Small intestine (tissue), 7 donors: Measurements from ENCODE around the gene TGM2. TPM values are rescaled to one million over a fixed set of nuclear protein-coding genes. Genes with fewer than 3 reads are reported as not detected.

Experiments
- DNase-seq, 2 donors: peaks; one replicate each; pipeline versions ENCODE4 v3.0.0 to v3.0.0-alpha.2; 2013
- FAIRE-seq: peaks from 2 replicates; lab custom pipeline; 2012; peaks lifted over from hg19 to GRCh38; lab: Jason Lieb, UNC
- H3K27ac ChIP-seq, 3 donors: one replicate each; pipeline ENCODE4 v1.5.1; 2013; ENCODE audit warnings: low read length in 2 of 3, mild to moderate bottlenecking in 2 of 3, control low read depth in 1 of 3, inconsistent platforms in 1 of 3, low read depth in 1 of 3, moderate library complexity in 1 of 3
- H3K27me3 ChIP-seq, 3 donors: one replicate each; pipeline ENCODE4 v1.6.1; 2013; ENCODE audit warnings: low read length in 3 of 3, inconsistent platforms in 1 of 3; ENCODE audit not compliant: control insufficient read depth in 3 of 3, insufficient read depth in 3 of 3
- H3K36me3 ChIP-seq, 3 donors: one replicate each; pipeline ENCODE4 v1.6.1; 2013; ENCODE audit warnings: low read length in 3 of 3, inconsistent platforms in 1 of 3, low read depth in 1 of 3, mild to moderate bottlenecking in 1 of 3, moderate library complexity in 1 of 3; ENCODE audit not compliant: control insufficient read depth in 3 of 3, insufficient read depth in 2 of 3
- H3K4me1 ChIP-seq, 3 donors: one replicate each; pipeline ENCODE4 v1.6.1; 2013; ENCODE audit warnings: low read length in 2 of 3, inconsistent platforms in 1 of 3, low read depth in 1 of 3, mild to moderate bottlenecking in 1 of 3, moderate library complexity in 1 of 3; ENCODE audit not compliant: control insufficient read depth in 3 of 3, insufficient read depth in 2 of 3
- H3K4me3 ChIP-seq, 3 donors: one replicate each; pipeline ENCODE4 v1.5.1; 2013; ENCODE audit warnings: low read length in 3 of 3, control low read depth in 1 of 3, inconsistent platforms in 1 of 3, low read depth in 1 of 3, mild to moderate bottlenecking in 1 of 3, moderate library complexity in 1 of 3
- H3K9me3 ChIP-seq, 2 donors: one replicate each; pipeline ENCODE4 v1.6.1; 2013; ENCODE audit warnings: low read depth in 1 of 2, low read length in 1 of 2; ENCODE audit not compliant: control insufficient read depth in 2 of 2, insufficient read depth in 1 of 2
- WGBS, 3 donors: extraction: QIAGEN DNeasy Blood & Tissue Kit; methylation state at CpG; one replicate each; pipeline ENCODE4 v1.1.7; 2013; 5-methylcytosine and 5-hydroxymethylcytosine counted together
- polyA plus RNA-seq, 4 donors: library from polyadenylated mRNA; stranded (reverse) in 3 of 4; unstranded in 1 of 4; fragments of 200-250 nt in 3 of 4; fragments of 120-200 nt in 1 of 4; gene quantifications; one replicate each; pipeline versions ENCODE4 v1.2.1 to v1.2.3, GENCODE V29; 2013
- donor health status: healthy with polysubstance abuse.
- donor health status: control.
- donor health status: control.
- donor health status: Bipolar disorder and iron deficiency.
- donor health status: healthy.

Gene TGM2
- polyA plus RNA-seq, 4 donors: 19.7 to 332 (median 59.1) TPM

- Histone ChIP-seq H3K9me3 (no peaks in the 10 kb centered on the region), H3K27me3 (no peaks in the 10 kb centered on the region), H3K36me3 (peaks cover 0 to 92% (median 0%) of the 10 kb centered on the region in 3 donors), H3K4me3 (peak overlapping the region in 1 of 3 donors; percentile 18), H3K27ac (peak overlapping the region in 2 of 3 donors; percentile 20 to 90), H3K4me1 (peaks cover 0 to 48% (median 0%) of the 10 kb centered on the region in 3 donors)
- FAIRE-seq (no peak), DNase-seq (peak in 1 of 2 donors; percentile 50)
- 71 to 84% (median 80%) methylated on average over 14 of the region's 14 CpGs for WGBS, 3 donors
Observed at GRCh38 chr20:38158701-38159351, 6.2 kb downstream of the TGM2 start.

GRCh38 chr20:38157635-38158495 is 7.2 kb downstream of the TGM2 start:
- WGBS, 3 donors: 75 to 87% (median 85%) methylated on average over 14 of the region's 14 CpGs
- Histone ChIP-seq H3K27me3 (no peaks in the 10 kb centered on the region), H3K36me3 (peaks cover 0 to 92% (median 0%) of the 10 kb centered on the region in 3 donors), H3K4me3 (peak overlapping the region in 1 of 3 donors; percentile 18), H3K27ac (peak overlapping the region in 2 of 3 donors; percentile 56 to 90), H3K4me1 (peaks cover 0 to 57% (median 2%) of the 10 kb centered on the region in 3 donors), H3K9me3 (no peaks in the 10 kb centered on the region)
- FAIRE-seq (no peak), DNase-seq (no peak)

- Histone ChIP-seq H3K9me3 (no peaks in the 10 kb centered on the region), H3K27me3 (no peaks in the 10 kb centered on the region), H3K27ac (peak overlapping the region in 2 of 3 donors; percentile 56 to 90), H3K36me3 (peaks cover 0 to 94% (median 0%) of the 10 kb centered on the region in 3 donors), H3K4me3 (no peak overlapping the region), H3K4me1 (peaks cover 0 to 64% (median 2%) of the 10 kb centered on the region in 3 donors)
- FAIRE-seq (no peak), DNase-seq (no peak)
- WGBS, 3 donors: 70 to 79% (median 73%) methylated on average over 10 to 11 of the region's 11 CpGs
Observed at GRCh38 chr20:38156888-38157634, 8.0 kb downstream of the TGM2 start.

GRCh38 chr20:38156280-38156679 is 8.8 kb downstream of the TGM2 start:
- H3K27me3 ChIP-seq: no peaks in the 10 kb centered on the region
- H3K9me3 ChIP-seq: no peaks in the 10 kb centered on the region
- H3K36me3 ChIP-seq: peaks cover 0 to 92% (median 0%) of the 10 kb centered on the region in 3 donors
- DNase-seq (no peak), FAIRE-seq (no peak)
- 87 to 95% (median 89%) methylated on average over 6 of the region's 6 CpGs for WGBS, 3 donors
- no peak overlapping the region for H3K4me3 ChIP-seq
- peaks cover 3 to 72% (median 7%) of the 10 kb centered on the region in 3 donors for H3K4me1 ChIP-seq
- peak overlapping the region in 2 of 3 donors; percentile 14 to 90 for H3K27ac ChIP-seq

- 92 to 94% (median 94%) methylated on average over 11 to 13 of the region's 13 CpGs for WGBS, 3 donors
- no peaks in the 10 kb centered on the region for H3K9me3 ChIP-seq
- DNase-seq: no peak
- H3K4me3 ChIP-seq: no peak overlapping the region
- no peak for FAIRE-seq
- H3K27ac ChIP-seq: peak overlapping the region in 1 of 3 donors; percentile 90
- peaks cover 3 to 76% (median 7%) of the 10 kb centered on the region in 3 donors for H3K4me1 ChIP-seq
- H3K36me3 ChIP-seq: peaks cover 0 to 90% (median 0%) of the 10 kb centered on the region in 3 donors
- no peaks in the 10 kb centered on the region for H3K27me3 ChIP-seq
Observed at GRCh38 chr20:38155811-38156210, 9.3 kb downstream of the TGM2 start.

GRCh38 chr20:38153401-38153800 is 11.7 kb downstream of the TGM2 start:
- Histone ChIP-seq H3K9me3 (no peaks in the 10 kb centered on the region), H3K36me3 (peaks cover 0 to 86% (median 0%) of the 10 kb centered on the region in 3 donors), H3K27ac (peak overlapping the region; percentile 90 to 98 (median 96)), H3K4me3 (no peak overlapping the region), H3K4me1 (peaks cover 3 to 74% (median 7%) of the 10 kb centered on the region in 3 donors), H3K27me3 (no peaks in the 10 kb centered on the region)
- DNase-seq (no peak), FAIRE-seq (no peak)
- 89 to 91% (median 91%) methylated on average over 5 of the region's 5 CpGs for WGBS, 3 donors

GRCh38 chr20:38152621-38153221 is 12.3 kb downstream of the TGM2 start:
- H3K36me3 ChIP-seq: peaks cover 0 to 86% (median 0%) of the 10 kb centered on the region in 3 donors
- no peaks in the 10 kb centered on the region for H3K9me3 ChIP-seq
- H3K27me3 ChIP-seq: no peaks in the 10 kb centered on the region
- peaks cover 3 to 74% (median 7%) of the 10 kb centered on the region in 3 donors for H3K4me1 ChIP-seq
- no peak for FAIRE-seq
- peak in 1 of 2 donors; percentile 70 for DNase-seq
- H3K27ac ChIP-seq: peak overlapping the region; percentile 90 to 98 (median 96)
- H3K4me3 ChIP-seq: no peak overlapping the region
- WGBS, 3 donors: 16 to 21% (median 16%) methylated on average over 20 to 22 of the region's 22 CpGs
